Measurements from ENCODE around the gene NPR1. TPM values are rescaled to one million over a fixed set of nuclear protein-coding genes. Genes with fewer than 3 reads are reported as not detected.
A peak's percentile ranks its signal among the peaks of the same experiment; 100 is the strongest.

Gene NPR1
- total and polyA plus RNA-seq, 2 experiments from 2014 or later: 0.19 TPM; not detected in 1

- H3K4me2 ChIP-seq (ENCODE audit: unreplicated experiment): no peak overlapping the region
- H3K9me2 ChIP-seq (ENCODE audit: insufficient read depth): no peaks in the 10 kb centered on the region
- TF ChIP-seq EZH2phosphoT487 (IDR thresholded peaks at IDR 0.05; ENCODE audit: insufficient read depth, low read depth) (no peak), EZH2 (IDR thresholded peaks at IDR 0.05; ENCODE audit: insufficient read depth, poor library complexity, severe bottlenecking) (no peak)
- no peaks in the 10 kb centered on the region for H3K79me2 ChIP-seq (ENCODE audit: insufficient read depth)
- no peak overlapping the region for H2AFZ ChIP-seq
- no peak overlapping the region for H3K4me3 ChIP-seq
- H3K27ac ChIP-seq: no peak overlapping the region
- in situ Hi-C loops (cut with MboI): no loop called here
- no peaks in the 10 kb centered on the region for H4K20me1 ChIP-seq (ENCODE audit: insufficient read depth)
- 18 to 19% methylated on average over 1 of the region's 1 CpG for WGBS, 2 experiments (ENCODE audit: low coverage in 1 of 2, low lambda C conversion rate in 2 of 2, missing lambda C conversion rate in 2 of 2)
- H3K9me3 ChIP-seq (ENCODE audit: low read depth): no peaks in the 10 kb centered on the region
- H3K36me3 ChIP-seq (ENCODE audit: low read depth): no peaks in the 10 kb centered on the region
- peaks cover 14% of the 10 kb centered on the region for H3F3A ChIP-seq (ENCODE audit: insufficient read depth)
- H3K27me3 ChIP-seq (replicated peaks; ENCODE audit: insufficient read depth): no peaks in the 10 kb centered on the region
- DNase-seq: no peak
- peaks cover 11% of the 10 kb centered on the region for H3K4me1 ChIP-seq (ENCODE audit: insufficient read depth)
- H3K9ac ChIP-seq: no peak overlapping the region
Measured at GRCh38 chr1:153651771-153652170, 26.7 kb upstream of the NPR1 start.

GRCh38 chr1:153652805-153653500, 25.5 kb upstream of the NPR1 start:
- H3K27me3 ChIP-seq (replicated peaks; ENCODE audit: insufficient read depth): no peaks in the 10 kb centered on the region
- TF ChIP-seq EZH2 (IDR thresholded peaks at IDR 0.05; ENCODE audit: insufficient read depth, poor library complexity, severe bottlenecking): no peak
- H2AFZ ChIP-seq: peak overlapping the region; percentile 63
- H3K4me1 ChIP-seq (ENCODE audit: insufficient read depth): peaks cover 11% of the 10 kb centered on the region
- no peaks in the 10 kb centered on the region for H3K79me2 ChIP-seq (ENCODE audit: insufficient read depth)
- in situ Hi-C loops (cut with MboI): no loop called here
- no peaks in the 10 kb centered on the region for H3K36me3 ChIP-seq (ENCODE audit: low read depth)
- H3K9ac ChIP-seq: no peak overlapping the region
- no peaks in the 10 kb centered on the region for H3K9me3 ChIP-seq (ENCODE audit: low read depth)
- no peak overlapping the region for H3K4me3 ChIP-seq
- H3K9me2 ChIP-seq (ENCODE audit: insufficient read depth): no peaks in the 10 kb centered on the region
- peaks cover 14% of the 10 kb centered on the region for H3F3A ChIP-seq (ENCODE audit: insufficient read depth)
- peak overlapping the region; percentile 42 for H3K27ac ChIP-seq
- 64 to 67% methylated on average over 3 of the region's 3 CpGs for WGBS, 2 experiments (ENCODE audit: low coverage in 1 of 2, low lambda C conversion rate in 2 of 2, missing lambda C conversion rate in 2 of 2)
- H4K20me1 ChIP-seq (ENCODE audit: insufficient read depth): no peaks in the 10 kb centered on the region
- H3K4me2 ChIP-seq (ENCODE audit: unreplicated experiment): peak overlapping the region; percentile 28
- peak; percentile 80 for DNase-seq

- Histone ChIP-seq H3K9me2 (ENCODE audit: insufficient read depth) (no peaks in the 10 kb centered on the region), H3K4me2 (ENCODE audit: unreplicated experiment) (no peak overlapping the region), H3F3A (ENCODE audit: insufficient read depth) (peaks cover 14% of the 10 kb centered on the region), H3K27me3 (replicated peaks; ENCODE audit: insufficient read depth) (no peaks in the 10 kb centered on the region), H3K4me1 (ENCODE audit: insufficient read depth) (peaks cover 18% of the 10 kb centered on the region), H3K9ac (no peak overlapping the region), H3K36me3 (ENCODE audit: low read depth) (no peaks in the 10 kb centered on the region), H3K9me3 (ENCODE audit: low read depth) (no peaks in the 10 kb centered on the region), H2AFZ (no peak overlapping the region), H4K20me1 (ENCODE audit: insufficient read depth) (no peaks in the 10 kb centered on the region), H3K27ac (no peak overlapping the region), H3K79me2 (ENCODE audit: insufficient read depth) (peaks cover 19% of the 10 kb centered on the region), H3K4me3 (no peak overlapping the region)
- 75 to 79% methylated on average over 3 of the region's 3 CpGs for whole genome bisulfite sequencing, 2 experiments (ENCODE audit: low coverage in 1 of 2, low lambda C conversion rate in 2 of 2, missing lambda C conversion rate in 2 of 2)
- no peak for DNase-seq
- in situ Hi-C loops (cut with MboI): no loop called here
- TF ChIP-seq EZH2 (IDR thresholded peaks at IDR 0.05; ENCODE audit: insufficient read depth, poor library complexity, severe bottlenecking) (no peak), EZH2phosphoT487 (IDR thresholded peaks at IDR 0.05; ENCODE audit: insufficient read depth, low read depth) (no peak)
Measured at GRCh38 chr1:153655333-153655732, 23.2 kb upstream of the NPR1 start.

GRCh38 chr1:153658400-153659174, 19.9 kb upstream of the NPR1 start, which contains the start of gene SNAPIN:
Gene SNAPIN, plus strand, starts transcription at chr1:153658703. Its CDS starts 41 bp downstream, at chr1:153658744.
- WGBS, 2 experiments (ENCODE audit: low coverage in 1 of 2, low lambda C conversion rate in 2 of 2, missing lambda C conversion rate in 2 of 2): 3 to 4% methylated on average over 39 to 53 of the region's 53 CpGs
- 0 out of 2 replicates have a peak within 1 kb of the TSS, but pooled peaks have one; percentile 18 for H3K27ac ChIP-seq
- H3K4me3 ChIP-seq: peak within 1 kb of the TSS; percentile 85

More at GRCh38 chr1:153658400-153659174, 19.9 kb upstream of the NPR1 start, which contains the start of gene SNAPIN:
- Histone ChIP-seq H3K9me2 (ENCODE audit: insufficient read depth) (no peaks in the 10 kb centered on the region), H3K9ac (peak within 1 kb of the TSS; percentile 75), H3K4me2 (ENCODE audit: unreplicated experiment) (peak within 1 kb of the TSS; percentile 77), H3K27me3 (replicated peaks; ENCODE audit: insufficient read depth) (no peaks in the 10 kb centered on the region), H2AFZ (peak within 1 kb of the TSS; percentile 79), H3K4me1 (ENCODE audit: insufficient read depth) (peaks cover 10% of the 10 kb centered on the region; the same call in 1 of the 2 replicates), H3K79me2 (ENCODE audit: insufficient read depth) (peaks cover 19% of the 10 kb centered on the region), H3K36me3 (ENCODE audit: low read depth) (peaks cover 27% of the 10 kb centered on the region), H3F3A (ENCODE audit: insufficient read depth) (peaks cover 35% of the 10 kb centered on the region), H4K20me1 (ENCODE audit: insufficient read depth) (no peaks in the 10 kb centered on the region), H3K9me3 (ENCODE audit: low read depth) (no peaks in the 10 kb centered on the region)
- no peak for TF ChIP-seq EZH2phosphoT487 (IDR thresholded peaks at IDR 0.05; ENCODE audit: insufficient read depth, low read depth)
- no peak for TF ChIP-seq EZH2 (IDR thresholded peaks at IDR 0.05; ENCODE audit: insufficient read depth, poor library complexity, severe bottlenecking)
- peak; percentile 96 for DNase-seq
- in situ Hi-C loops (cut with MboI): no loop called here
